Dendritic cell treated with granulocyte-macrophage colony-stimulating factor and Interleukin-4, amounts not matched to agents 40 ng/mL and 50 ng/mL, for 4 days (primary cell): Measurements from ENCODE around the gene SAA1.
A peak's percentile ranks its signal among the peaks of the same experiment; 100 is the strongest.
"Not testable (repeated sequence)": the region's sequence is repeated elsewhere in the genome, so short reads cannot be mapped to it uniquely, and the experiment has no call there.

Experiments
- H3K27ac Mint-ChIP-seq: one replicate; pipeline ENCODE4 v1.8.0; 2022; ENCODE audit warnings: mild to moderate bottlenecking, mixed read lengths
- H3K27me3 Mint-ChIP-seq: one replicate; pipeline ENCODE4 v1.8.0; 2022; ENCODE audit warnings: mild to moderate bottlenecking, mixed read lengths
- H3K36me3 Mint-ChIP-seq: one replicate; pipeline ENCODE4 v1.8.0; 2022; ENCODE audit warnings: low read depth, mixed read lengths
- H3K4me1 Mint-ChIP-seq: one replicate; pipeline ENCODE4 v1.8.0; 2022; ENCODE audit warnings: low read depth, mixed read lengths
- H3K4me3 Mint-ChIP-seq: one replicate; pipeline ENCODE4 v1.8.0; 2022; ENCODE audit warnings: mild to moderate bottlenecking, moderate library complexity, mixed read lengths
- H3K9me3 Mint-ChIP-seq: one replicate; pipeline ENCODE4 v1.8.0; 2022; ENCODE audit warnings: mixed read lengths
- intact Hi-C: fragments of 100-400 bp; cut with micrococcal nuclease; formaldehyde crosslinking; loops from one replicate; pipeline ENCODE4 v1.15.0; 2022

The SAA1 gene

DNA sequence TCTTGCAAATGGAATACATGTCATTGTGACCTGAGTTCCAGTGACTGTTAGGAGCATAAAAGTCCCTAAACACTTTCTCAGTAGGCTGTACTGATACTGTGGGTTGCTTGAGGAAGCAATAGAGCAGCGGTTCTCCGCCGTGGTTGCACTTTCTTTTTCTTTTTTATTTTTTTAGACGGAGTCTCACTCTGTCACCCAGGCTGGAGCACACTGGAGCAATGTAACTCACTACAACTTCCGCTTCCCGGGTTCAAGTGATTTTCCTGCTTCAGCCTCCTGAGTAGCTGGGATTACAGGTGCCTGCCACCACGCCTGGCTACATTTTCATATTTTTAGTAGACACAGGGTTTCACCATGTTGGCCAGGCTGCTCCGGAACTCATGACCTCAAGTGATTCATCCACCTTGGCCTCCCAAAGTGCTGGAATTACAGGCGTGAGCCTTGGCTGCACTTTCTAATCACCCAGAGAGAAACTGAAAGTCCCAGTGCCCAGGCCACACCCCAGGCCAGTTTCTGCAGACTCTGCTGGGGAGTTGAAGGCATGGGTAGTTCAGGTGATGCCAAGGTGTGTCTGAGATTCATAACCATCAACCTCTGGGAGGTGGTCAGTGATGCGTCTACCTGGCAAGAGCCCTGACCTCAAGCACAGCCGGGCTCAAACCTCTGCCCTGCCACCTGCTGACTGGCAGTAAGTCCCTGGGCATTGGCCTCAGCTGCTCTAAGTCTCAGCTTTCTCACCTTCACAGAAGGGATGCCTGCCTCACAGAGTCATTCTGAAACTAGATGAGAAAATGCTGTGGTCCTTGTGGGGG is 19.5 kb upstream of the SAA1 start:
- intact Hi-C loops, H3K27me3 Mint-ChIP-seq, H3K36me3 Mint-ChIP-seq, H3K9me3 Mint-ChIP-seq: not testable (repeated sequence)
- H3K27ac Mint-ChIP-seq = peak overlapping the region; percentile 70
- peak overlapping the region; percentile 59 for H3K4me3 Mint-ChIP-seq
- H3K4me1 Mint-ChIP-seq = peaks cover 14% of the 10 kb centered on the region

DNA sequence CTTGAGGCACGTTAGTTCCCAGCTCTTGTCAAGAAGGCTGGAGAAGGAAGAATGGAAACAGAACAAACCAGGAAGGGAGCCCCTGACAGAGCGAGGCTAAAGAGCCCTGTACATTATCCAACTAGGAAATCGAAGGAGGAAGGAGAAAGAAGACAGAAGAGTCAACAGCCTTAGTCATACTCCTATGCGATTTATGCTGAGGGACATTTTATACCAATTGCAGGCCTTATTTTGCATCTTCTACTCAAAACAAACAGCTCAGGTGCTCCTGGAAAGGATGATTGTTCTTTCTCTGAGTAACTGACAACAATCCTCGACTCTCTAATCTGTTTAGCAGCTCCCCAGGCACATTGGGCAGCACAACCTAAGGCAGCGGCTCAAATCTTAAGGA is 18.9 kb upstream of the SAA1 start:
- H3K27ac Mint-ChIP-seq = peak overlapping the region; percentile 70
- H3K36me3 Mint-ChIP-seq, H3K27me3 Mint-ChIP-seq, H3K4me3 Mint-ChIP-seq, H3K9me3 Mint-ChIP-seq, intact Hi-C loops: not testable (repeated sequence)
- peaks cover 14% of the 10 kb centered on the region for H3K4me1 Mint-ChIP-seq

- Mint-ChIP-seq H3K36me3 (no peaks in the 10 kb centered on the region), H3K27me3 (peaks cover 3% of the 10 kb centered on the region), H3K4me3 (no peak within 1 kb of the TSS), H3K9me3 (no peaks in the 10 kb centered on the region), H3K4me1 (peaks cover 14% of the 10 kb centered on the region), H3K27ac (no peak within 1 kb of the TSS)
- intact Hi-C loops = no loop called here
Observed at GRCh38 chr11:18248561-18248960, 17.5 kb upstream of the SAA1 start, which contains the start of gene SAA2. Gene SAA2, minus strand, starts transcription at chr11:18248668. Its CDS starts 657 bp downstream, at chr11:18248011.

DNA sequence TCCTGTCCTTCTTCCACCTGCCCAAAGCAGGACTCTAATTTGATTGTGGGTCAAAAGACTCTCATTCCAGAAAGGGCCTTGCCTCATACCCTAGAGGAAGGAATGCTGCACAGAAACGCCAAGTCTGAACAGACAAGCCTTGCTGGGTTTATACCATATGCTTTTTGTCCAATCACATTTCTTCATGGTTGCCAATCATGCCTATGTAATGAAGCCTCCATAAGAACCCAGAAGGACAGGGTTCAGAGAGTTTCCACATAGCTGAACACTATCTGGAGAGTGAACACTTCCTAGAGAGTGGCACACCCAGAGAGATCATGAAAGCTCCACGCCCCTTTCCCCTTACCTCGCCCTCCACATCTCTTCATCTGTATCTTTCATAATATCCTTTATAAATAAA is 12.8 kb upstream of the SAA1 start:
- H3K27me3 Mint-ChIP-seq = peaks cover 5% of the 10 kb centered on the region
- peaks cover 5% of the 10 kb centered on the region for H3K4me1 Mint-ChIP-seq
- no peak overlapping the region for H3K4me3 Mint-ChIP-seq
- intact Hi-C loops = no loop called here
- no peaks in the 10 kb centered on the region for H3K36me3 Mint-ChIP-seq
- no peaks in the 10 kb centered on the region for H3K9me3 Mint-ChIP-seq
- no peak overlapping the region for H3K27ac Mint-ChIP-seq

GRCh38 chr11:18253778-18254338 is 12.2 kb upstream of the SAA1 start:
- H3K9me3 Mint-ChIP-seq = no peaks in the 10 kb centered on the region
- H3K4me1 Mint-ChIP-seq = peaks cover 5% of the 10 kb centered on the region
- no peak overlapping the region for H3K27ac Mint-ChIP-seq
- peaks cover 3% of the 10 kb centered on the region for H3K27me3 Mint-ChIP-seq
- intact Hi-C loops = no loop called here
- H3K36me3 Mint-ChIP-seq = no peaks in the 10 kb centered on the region
- no peak overlapping the region for H3K4me3 Mint-ChIP-seq

DNA sequence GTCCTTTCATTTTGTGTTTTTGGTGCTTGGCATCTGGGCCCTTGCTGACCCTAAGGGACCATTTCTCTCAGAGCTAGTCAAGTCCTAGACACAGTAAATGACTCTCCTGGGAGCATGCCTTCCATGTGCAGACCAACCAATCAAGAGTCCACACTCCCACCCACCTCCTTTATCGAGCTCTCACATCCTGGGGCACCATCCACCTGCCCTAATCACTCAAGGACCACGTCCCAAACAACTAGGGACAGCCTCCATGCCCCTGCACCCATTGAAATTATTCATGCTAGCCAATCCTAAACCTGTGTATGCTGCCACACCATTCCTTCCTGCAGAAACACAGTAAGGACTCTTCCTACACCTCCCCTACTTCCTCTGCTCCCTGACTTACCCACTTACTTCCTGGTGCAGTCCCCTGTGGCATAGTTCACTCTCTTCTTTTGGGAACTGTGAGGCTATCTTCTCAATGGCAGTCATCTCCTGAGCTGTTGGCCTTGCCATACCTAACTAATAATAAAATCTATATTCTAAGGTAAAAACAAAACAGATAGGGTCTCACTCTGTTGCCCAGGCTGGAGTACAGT is 11.2 kb upstream of the SAA1 start:
- Mint-ChIP-seq H3K27ac (no peak overlapping the region), H3K4me3 (no peak overlapping the region), H3K27me3 (peaks cover 3% of the 10 kb centered on the region), H3K4me1 (peaks cover 5% of the 10 kb centered on the region), H3K9me3 (no peaks in the 10 kb centered on the region), H3K36me3 (no peaks in the 10 kb centered on the region)
- intact Hi-C loops = no loop called here

GRCh38 chr11:18259259-18259658 is 6.8 kb upstream of the SAA1 start:
- Mint-ChIP-seq H3K36me3 (no peaks in the 10 kb centered on the region), H3K4me3 (no peak overlapping the region), H3K27me3 (peaks cover 3% of the 10 kb centered on the region)

DNA sequence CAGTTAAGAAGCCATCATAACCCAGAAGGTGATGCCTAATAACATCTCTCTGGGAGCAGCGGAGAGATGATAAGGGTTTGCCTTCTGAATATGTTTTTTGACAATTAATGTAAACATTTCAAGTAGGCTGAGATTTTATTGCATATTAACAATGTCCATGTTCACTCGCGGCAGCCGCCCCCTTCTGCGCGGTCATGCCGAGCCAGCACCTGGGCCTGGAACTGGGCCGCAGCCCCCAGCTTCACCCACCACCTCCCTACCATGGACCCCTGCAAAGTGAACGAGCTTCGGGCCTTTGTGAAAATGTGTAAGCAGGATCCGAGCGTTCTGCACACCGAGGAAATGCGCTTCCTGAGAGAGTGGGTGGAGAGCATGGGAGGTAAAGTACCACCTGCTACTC is 4.3 kb upstream of the SAA1 start:
- Mint-ChIP-seq H3K27ac (no peak overlapping the region), H3K36me3 (no peaks in the 10 kb centered on the region), H3K9me3 (no peaks in the 10 kb centered on the region), H3K4me1 (peaks cover 26% of the 10 kb centered on the region), H3K27me3 (peaks cover under 1% of the 10 kb centered on the region), H3K4me3 (no peak overlapping the region)
- intact Hi-C loops = no loop called here

More at GRCh38 chr11:18259259-18259658, 6.8 kb upstream of the SAA1 start:
- no peaks in the 10 kb centered on the region for H3K9me3 Mint-ChIP-seq
- intact Hi-C loops = no loop called here
- peaks cover 13% of the 10 kb centered on the region for H3K4me1 Mint-ChIP-seq
- no peak overlapping the region for H3K27ac Mint-ChIP-seq

DNA sequence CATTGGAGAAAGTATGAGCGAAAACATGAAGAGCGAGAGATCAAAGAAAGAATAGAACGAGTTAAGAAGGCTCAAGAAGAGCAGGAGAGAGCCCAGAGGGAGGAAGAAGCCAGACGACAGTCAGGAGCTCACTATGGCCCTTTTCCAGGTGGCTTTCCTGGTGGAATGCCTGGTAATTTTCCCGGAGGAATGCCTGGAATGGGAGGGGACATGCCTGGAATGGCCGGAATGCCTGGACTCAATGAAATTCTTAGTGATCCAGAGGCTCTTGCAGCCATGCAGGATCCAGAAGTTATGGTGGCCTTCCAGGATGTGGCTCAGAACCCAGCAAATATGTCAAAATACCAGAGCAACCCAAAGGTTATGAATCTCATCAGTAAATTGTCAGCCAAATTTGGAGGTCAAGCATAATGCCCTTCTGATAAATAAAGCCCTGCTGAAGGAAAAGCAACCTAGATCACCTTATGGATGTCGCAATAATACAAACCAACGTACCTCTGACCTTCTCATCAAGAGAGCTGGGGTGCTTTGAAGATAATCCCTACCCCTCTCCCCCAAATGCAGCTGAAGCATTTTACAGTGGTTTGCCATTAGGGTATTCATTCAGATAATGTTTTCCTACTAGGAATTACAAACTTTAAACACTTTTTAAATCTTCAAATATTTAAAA is 3.2 kb upstream of the SAA1 start:
- peaks cover 26% of the 10 kb centered on the region for H3K4me1 Mint-ChIP-seq
- intact Hi-C loops, H3K27me3 Mint-ChIP-seq, H3K36me3 Mint-ChIP-seq, H3K9me3 Mint-ChIP-seq, H3K4me3 Mint-ChIP-seq, H3K27ac Mint-ChIP-seq: not testable (repeated sequence)

DNA sequence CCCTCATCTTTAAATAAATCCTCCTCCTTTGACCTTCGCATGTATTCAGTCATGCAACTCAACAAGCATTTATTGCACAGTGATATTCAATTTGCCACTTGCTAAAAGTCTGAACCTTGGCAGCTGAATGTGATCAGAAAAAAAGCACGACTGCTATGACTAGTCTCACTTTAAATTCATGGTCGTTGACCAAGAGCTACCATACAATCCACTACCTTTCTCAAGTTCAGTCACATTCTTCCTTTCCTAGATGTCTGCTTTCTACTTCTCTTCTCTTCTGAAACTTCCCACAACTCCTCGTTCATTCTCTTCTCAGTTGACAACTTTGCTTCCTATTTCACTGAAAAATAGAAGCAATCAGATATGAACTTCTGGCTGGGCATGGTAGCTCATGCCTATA is 2.0 kb upstream of the SAA1 start:
- Mint-ChIP-seq H3K4me3 (no peak overlapping the region), H3K27ac (no peak overlapping the region), H3K27me3 (no peaks in the 10 kb centered on the region), H3K36me3 (no peaks in the 10 kb centered on the region), H3K9me3 (no peaks in the 10 kb centered on the region), H3K4me1 (peaks cover 26% of the 10 kb centered on the region)
- intact Hi-C loops = no loop called here

GRCh38 chr11:18264677-18265555 is 1.1 kb upstream of the SAA1 start:
- Mint-ChIP-seq H3K27me3 (no peaks in the 10 kb centered on the region), H3K4me1 (peaks cover 26% of the 10 kb centered on the region), H3K27ac (peak overlapping the region; percentile 23)

GRCh38 chr11:18267335-18268133 is 1.5 kb downstream of the SAA1 start:
- H3K27ac Mint-ChIP-seq, H3K36me3 Mint-ChIP-seq, H3K4me3 Mint-ChIP-seq, intact Hi-C loops, H3K9me3 Mint-ChIP-seq, H3K27me3 Mint-ChIP-seq: not testable (repeated sequence)
- peaks cover 26% of the 10 kb centered on the region for H3K4me1 Mint-ChIP-seq

More at GRCh38 chr11:18264677-18265555, 1.1 kb upstream of the SAA1 start:
- intact Hi-C loops = no loop called here
- no peak overlapping the region for H3K4me3 Mint-ChIP-seq
- no peaks in the 10 kb centered on the region for H3K9me3 Mint-ChIP-seq
- H3K36me3 Mint-ChIP-seq = no peaks in the 10 kb centered on the region

DNA sequence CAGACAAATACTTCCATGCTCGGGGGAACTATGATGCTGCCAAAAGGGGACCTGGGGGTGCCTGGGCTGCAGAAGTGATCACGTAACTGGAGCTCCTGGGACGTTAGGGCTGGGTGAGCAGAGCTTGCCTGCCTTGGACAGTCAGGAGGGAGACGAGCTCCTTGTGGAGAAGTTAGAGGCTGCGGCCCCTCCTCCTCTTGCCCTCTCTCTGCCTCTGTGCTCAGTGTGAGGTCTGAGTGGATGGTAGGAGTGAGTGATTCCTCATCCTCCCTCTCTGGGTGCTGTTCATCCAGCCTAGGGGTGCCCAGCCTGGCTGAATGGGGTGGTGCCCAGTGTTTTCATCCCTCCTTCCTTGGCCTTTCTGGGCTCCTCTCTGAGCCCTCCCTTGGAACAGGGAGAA is 3.2 kb downstream of the SAA1 start:
- H3K4me1 Mint-ChIP-seq = peaks cover 22% of the 10 kb centered on the region
- intact Hi-C loops, H3K4me3 Mint-ChIP-seq, H3K9me3 Mint-ChIP-seq, H3K27ac Mint-ChIP-seq, H3K36me3 Mint-ChIP-seq, H3K27me3 Mint-ChIP-seq: not testable (repeated sequence)
